ENCODE measurements around the gene FKBP4. TPM values are rescaled to one million over a fixed set of nuclear protein-coding genes. Genes with fewer than 3 reads are reported as not detected.
"Not testable (repeated sequence)": the region's sequence is repeated elsewhere in the genome, so short reads cannot be mapped to it uniquely, and the experiment has no call there.

FKBP4 gene
- total RNA-seq, 1 donor, result 17.4 TPM

- H3K36me3 ChIP-seq (ENCODE audit: insufficient read depth, low read length), result no peaks in the 10 kb centered on the region
- no peaks in the 10 kb centered on the region for H3K4me1 ChIP-seq (ENCODE audit: insufficient read depth, low read length)
- no peak overlapping the region for H3K4me2 ChIP-seq (ENCODE audit: insufficient read depth, low read length)
- no peak for TF ChIP-seq CTCF (IDR thresholded peaks at IDR 0.05; ENCODE audit: extremely low read depth, low read depth, low read length)
- no peaks in the 10 kb centered on the region for H4K20me1 ChIP-seq (ENCODE audit: insufficient read depth, low read length)
- no peaks in the 10 kb centered on the region for H3K9me3 ChIP-seq (ENCODE audit: low read depth, low read length)
- peaks cover 12% of the 10 kb centered on the region for H3K27me3 ChIP-seq (ENCODE audit: insufficient read depth, low read length)
- H3K4me3 ChIP-seq (ENCODE audit: insufficient read depth, low read length), result no peak overlapping the region
- DNase-seq (ENCODE audit: insufficient read length, low spot score, missing footprints), result no peak
- no peak overlapping the region for H3K27ac ChIP-seq (ENCODE audit: low read depth, low read length)
- no peaks in the 10 kb centered on the region for H3K79me2 ChIP-seq (ENCODE audit: insufficient read depth, low read length)
- no peak overlapping the region for H2AFZ ChIP-seq (ENCODE audit: low read length)
These were observed 29.7 kb upstream of the FKBP4 start for GRCh38 chr12:2765052-2765451.

GRCh38 chr12:2765608-2766007 is 29.2 kb upstream of the FKBP4 start:
- Histone ChIP-seq H3K4me1 (ENCODE audit: insufficient read depth, low read length) (no peaks in the 10 kb centered on the region), H3K27ac (ENCODE audit: low read depth, low read length) (no peak overlapping the region), H3K4me3 (ENCODE audit: insufficient read depth, low read length) (no peak overlapping the region), H3K79me2 (ENCODE audit: insufficient read depth, low read length) (no peaks in the 10 kb centered on the region), H4K20me1 (ENCODE audit: insufficient read depth, low read length) (no peaks in the 10 kb centered on the region), H3K36me3 (ENCODE audit: insufficient read depth, low read length) (no peaks in the 10 kb centered on the region), H3K9me3 (ENCODE audit: low read depth, low read length) (no peaks in the 10 kb centered on the region), H3K4me2 (ENCODE audit: insufficient read depth, low read length) (no peak overlapping the region), H2AFZ (ENCODE audit: low read length) (no peak overlapping the region), H3K27me3 (ENCODE audit: insufficient read depth, low read length) (peaks cover 12% of the 10 kb centered on the region)
- DNase-seq (ENCODE audit: insufficient read length, low spot score, missing footprints), result no peak
- TF ChIP-seq CTCF (IDR thresholded peaks at IDR 0.05; ENCODE audit: extremely low read depth, low read depth, low read length), result no peak

- no peak overlapping the region for H3K27ac ChIP-seq (ENCODE audit: low read depth, low read length)
- TF ChIP-seq CTCF (IDR thresholded peaks at IDR 0.05; ENCODE audit: extremely low read depth, low read depth, low read length), result no peak
- H3K79me2 ChIP-seq (ENCODE audit: insufficient read depth, low read length), result no peaks in the 10 kb centered on the region
- peaks cover 8% of the 10 kb centered on the region for H3K27me3 ChIP-seq (ENCODE audit: insufficient read depth, low read length)
- no peaks in the 10 kb centered on the region for H3K9me3 ChIP-seq (ENCODE audit: low read depth, low read length)
- no peaks in the 10 kb centered on the region for H3K36me3 ChIP-seq (ENCODE audit: insufficient read depth, low read length)
- no peaks in the 10 kb centered on the region for H4K20me1 ChIP-seq (ENCODE audit: insufficient read depth, low read length)
- H3K4me2 ChIP-seq (ENCODE audit: insufficient read depth, low read length), result no peak overlapping the region
- no peak overlapping the region for H3K4me3 ChIP-seq (ENCODE audit: insufficient read depth, low read length)
- no peak overlapping the region for H2AFZ ChIP-seq (ENCODE audit: low read length)
- H3K4me1 ChIP-seq (ENCODE audit: insufficient read depth, low read length), result no peaks in the 10 kb centered on the region
- no peak for DNase-seq (ENCODE audit: insufficient read length, low spot score, missing footprints)
These were observed 26.4 kb upstream of the FKBP4 start for GRCh38 chr12:2768224-2768961.

DNA sequence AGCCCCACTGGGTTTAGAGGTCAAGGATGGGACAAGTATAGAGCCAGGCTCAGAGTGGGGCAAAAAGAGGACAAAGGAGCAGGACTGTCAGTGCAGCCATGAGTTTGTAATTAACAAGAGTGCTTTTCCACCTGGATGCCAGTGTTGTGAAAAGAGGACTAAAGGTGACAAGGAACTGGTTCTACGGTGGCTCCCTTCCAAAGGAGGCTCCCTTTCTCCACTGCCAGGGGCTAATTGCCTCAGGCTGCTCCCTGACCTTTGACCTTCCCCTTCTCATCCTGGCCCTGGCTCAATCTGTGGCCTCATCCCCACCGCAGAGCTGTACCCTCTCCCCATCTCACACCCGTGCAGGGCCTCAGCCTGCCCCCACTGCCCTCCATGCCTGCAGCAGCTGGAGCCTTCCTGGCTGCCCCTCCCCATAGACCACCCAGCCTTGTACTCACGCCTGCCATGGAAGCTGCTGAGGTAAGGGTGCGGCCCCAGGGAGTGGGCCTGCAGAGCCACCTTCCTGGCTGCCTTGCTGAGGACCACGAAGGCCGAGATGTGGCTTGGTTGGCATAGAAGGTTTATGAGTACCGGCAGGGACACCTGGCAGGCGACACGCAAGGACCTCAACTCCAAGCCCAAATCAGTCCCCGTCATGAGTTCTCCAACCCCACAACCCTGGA is 24.8 kb upstream of the FKBP4 start:
- H3K9me3 ChIP-seq (ENCODE audit: low read depth, low read length), result no peaks in the 10 kb centered on the region

GRCh38 chr12:2770544-2770943 is 24.2 kb upstream of the FKBP4 start:
- peaks cover 20% of the 10 kb centered on the region for H3K27me3 ChIP-seq (ENCODE audit: insufficient read depth, low read length)
- not testable (repeated sequence) for DNase-seq (ENCODE audit: insufficient read length, low spot score, missing footprints); H2AFZ ChIP-seq (ENCODE audit: low read length); H3K79me2 ChIP-seq (ENCODE audit: insufficient read depth, low read length); H3K4me2 ChIP-seq (ENCODE audit: insufficient read depth, low read length); H4K20me1 ChIP-seq (ENCODE audit: insufficient read depth, low read length); H3K27ac ChIP-seq (ENCODE audit: low read depth, low read length); H3K36me3 ChIP-seq (ENCODE audit: insufficient read depth, low read length); H3K4me3 ChIP-seq (ENCODE audit: insufficient read depth, low read length); H3K9me3 ChIP-seq (ENCODE audit: low read depth, low read length); H3K4me1 ChIP-seq (ENCODE audit: insufficient read depth, low read length)

More for the DNA sequence above, 24.8 kb upstream of the FKBP4 start:
- Histone ChIP-seq H3K27me3 (ENCODE audit: insufficient read depth, low read length) (peaks cover 15% of the 10 kb centered on the region), H3K4me3 (ENCODE audit: insufficient read depth, low read length) (no peak overlapping the region), H3K36me3 (ENCODE audit: insufficient read depth, low read length) (no peaks in the 10 kb centered on the region), H2AFZ (ENCODE audit: low read length) (no peak overlapping the region), H4K20me1 (ENCODE audit: insufficient read depth, low read length) (no peaks in the 10 kb centered on the region), H3K4me1 (ENCODE audit: insufficient read depth, low read length) (no peaks in the 10 kb centered on the region), H3K79me2 (ENCODE audit: insufficient read depth, low read length) (no peaks in the 10 kb centered on the region), H3K27ac (ENCODE audit: low read depth, low read length) (no peak overlapping the region), H3K4me2 (ENCODE audit: insufficient read depth, low read length) (no peak overlapping the region)
- no peak for DNase-seq (ENCODE audit: insufficient read length, low spot score, missing footprints)
- no peak for TF ChIP-seq CTCF (IDR thresholded peaks at IDR 0.05; ENCODE audit: extremely low read depth, low read depth, low read length)

All from osteoblast (primary cell).